Adrenal gland (tissue), 12 donors: ENCODE results near the gene C21orf58. TPM values are rescaled to one million over a fixed set of nuclear protein-coding genes. Genes with fewer than 3 reads are reported as not detected.

Experiments used
- DNase-seq, 7 donors: peaks; one replicate each; pipeline ENCODE4 v3.0.0-alpha.2; 2019 to 2020
- H3K27ac ChIP-seq, 5 donors: fragments of 200-600 bp; sonication (generic) in 4 of 5; 1 replicate in 3 of 5; 2 replicates in 2 of 5; pipeline versions ENCODE4 v1.5.1 to v1.8.0; 2016 to 2020; ENCODE audit warnings: mild to moderate bottlenecking in 1 of 5
- H3K27me3 ChIP-seq: fragments of 200-600 bp; 2 replicates; pipeline ENCODE4 v1.8.0; 2021
- H3K36me3 ChIP-seq, 2 donors: fragments of 200-600 bp; replicated peaks in 1 of 2; 1 replicate in 1 of 2; 2 replicates in 1 of 2; pipeline versions ENCODE4 v1.5.1 to v1.8.0; 2018 to 2022
- H3K4me1 ChIP-seq, 2 donors: fragments of 200-600 bp; replicated peaks in 1 of 2; 1 replicate in 1 of 2; 2 replicates in 1 of 2; pipeline versions ENCODE4 v1.5.1 to v1.8.0; 2018 to 2021
- H3K4me3 ChIP-seq, 4 donors: fragments of 200-600 bp; sonication (generic) in 3 of 4; one replicate each; pipeline ENCODE4 v1.5.1; 2016 to 2018
- H3K9me3 ChIP-seq, 3 donors: fragments of 200-600 bp; sonication (generic) in 1 of 3; replicated peaks in 1 of 3; 1 replicate in 2 of 3; 2 replicates in 1 of 3; pipeline versions ENCODE4 v1.5.1 to v1.8.0; 2016 to 2021
- CTCF ChIP-seq, 6 experiments: fragments of 450-650 bp in 4 of 6; fragments of 200-600 bp in 2 of 6; sonication (generic) in 1 of 6; IDR thresholded peaks; 1 replicate in 5 of 6; 2 replicates in 1 of 6; pipeline versions ENCODE4 v1.5.1 to v1.8.0; 2016 to 2021; ENCODE audit warnings: antibody characterized with exemption in 6 of 6, mild to moderate bottlenecking in 2 of 6, moderate library complexity in 1 of 6
- POLR2A ChIP-seq, 2 donors: fragments of 450-650 bp; IDR thresholded peaks; one replicate each; pipeline ENCODE4 v1.6.1; 2017; ENCODE audit warnings: antibody characterized with exemption in 2 of 2, mild to moderate bottlenecking in 2 of 2, moderate library complexity in 1 of 2
- WGBS, 4 donors: extraction: QIAGEN DNeasy Blood & Tissue Kit in 2 of 4; methylation state at CpG; one replicate each; pipeline versions ENCODE4 v1.1.5 to v1.1.7; 2013 to 2017; 5-methylcytosine and 5-hydroxymethylcytosine counted together
- intact Hi-C, 2 donors: fragments of 100-400 bp; cut with DNase I; formaldehyde crosslinking; loops; one replicate each; pipeline versions ENCODE4 v1.14.1 to v1.15.0; 2022 to 2023
- polyA plus RNA-seq, 3 donors: library from polyadenylated mRNA; stranded (reverse); fragments of 200-250 nt in 2 of 3; fragments of 350-450 nt in 1 of 3; fragmentation: Illumina TruSeq in 1 of 3; extraction: RNeasy Lipid Tissue Mini Kit (QIAGEN cat#74804) in 1 of 3; gene quantifications; one replicate each; pipeline ENCODE4 v1.2.3, GENCODE V29; 2013 to 2014
- total RNA-seq, 9 donors: library from RNA; depleted of rRNA in 4 of 9; stranded (reverse); fragments of >200 nt in 4 of 9; fragments of 120-200 nt in 1 of 9; fragmentation: NEBNext Ultra II Directional in 1 of 9; extraction: Animal tissue kit (Norgen Biotek cat#: 25700) in 1 of 9; gene quantifications; one replicate each; pipeline versions ENCODE4 v1.1.0 to v1.2.4, GENCODE V29; 2013 to 2023
- donor health status: healthy with polysubstance abuse.
- donor health status: Bipolar disorder and iron deficiency.
- donor health status: DM: yes; HTN: yes; CAD: no.
- donor health status: DM: no; HTN: no; CAD: no.
- donor health status: DM: no; HTN: no; CAD: no.
- donor health status: DM: yes; HTN: yes; CAD: no.

Gene C21orf58
- total and polyA plus RNA-seq, 12 donors, result 0.46 to 15.0 (median 2.3) TPM

- intact Hi-C loops, result no loop called here
- H3K27ac ChIP-seq, result no peak overlapping the region
- no peaks in the 10 kb centered on the region for H3K9me3 ChIP-seq
- peaks cover 0 to 31% of the 10 kb centered on the region in 2 donors for H3K36me3 ChIP-seq
- no peaks in the 10 kb centered on the region for H3K27me3 ChIP-seq
- no peaks in the 10 kb centered on the region for H3K4me1 ChIP-seq
- TF ChIP-seq CTCF (IDR thresholded peaks at IDR 0.05) (no peak), POLR2A (IDR thresholded peaks at IDR 0.05) (no peak)
- DNase-seq, result no peak
- no peak overlapping the region for H3K4me3 ChIP-seq
- WGBS, 4 donors, result 75 to 86% (median 81%) methylated on average over 13 to 20 of the region's 20 CpGs
These were observed 46.0 kb upstream of the C21orf58 start for GRCh38 chr21:46369520-46370235.

GRCh38 chr21:46368533-46369285 lies 45.0 kb upstream of the C21orf58 start:
- H3K27ac ChIP-seq, result no peak overlapping the region
- WGBS, 4 donors, result 76 to 83% (median 81%) methylated on average over 11 of the region's 11 CpGs
- no peaks in the 10 kb centered on the region for H3K9me3 ChIP-seq
- DNase-seq, result no peak
- intact Hi-C loops, result no loop called here
- TF ChIP-seq POLR2A (IDR thresholded peaks at IDR 0.05) (no peak), CTCF (IDR thresholded peaks at IDR 0.05) (no peak)
- H3K4me3 ChIP-seq, result no peak overlapping the region
- H3K36me3 ChIP-seq, result peaks cover 0 to 41% of the 10 kb centered on the region in 2 donors
- no peaks in the 10 kb centered on the region for H3K4me1 ChIP-seq
- H3K27me3 ChIP-seq, result no peaks in the 10 kb centered on the region

- H3K36me3 ChIP-seq, result peaks cover 0 to 49% of the 10 kb centered on the region in 2 donors
- TF ChIP-seq CTCF (IDR thresholded peaks at IDR 0.05) (no peak), POLR2A (IDR thresholded peaks at IDR 0.05) (no peak)
- intact Hi-C loops, result no loop called here
These were observed 43.3 kb upstream of the C21orf58 start for GRCh38 chr21:46366966-46367365.

GRCh38 chr21:46366561-46366960 lies 42.9 kb upstream of the C21orf58 start:
- H3K27me3 ChIP-seq, result no peaks in the 10 kb centered on the region
- no peak for TF ChIP-seq POLR2A (IDR thresholded peaks at IDR 0.05)
- no peak for TF ChIP-seq CTCF (IDR thresholded peaks at IDR 0.05)
- intact Hi-C loops, result no loop called here
- H3K9me3 ChIP-seq, result no peaks in the 10 kb centered on the region
- H3K36me3 ChIP-seq, result peaks cover 0 to 50% of the 10 kb centered on the region in 2 donors
- DNase-seq, result no peak
- H3K4me1 ChIP-seq, result peaks cover 4 to 11% of the 10 kb centered on the region in 2 donors
- no peak overlapping the region for H3K4me3 ChIP-seq
- 88 to 94% (median 90%) methylated on average over 13 to 19 of the region's 19 CpGs for WGBS, 4 donors
- H3K27ac ChIP-seq, result no peak overlapping the region

More at GRCh38 chr21:46366966-46367365, 43.3 kb upstream of the C21orf58 start:
- H3K4me1 ChIP-seq, result peaks cover 4 to 11% of the 10 kb centered on the region in 2 donors
- no peaks in the 10 kb centered on the region for H3K9me3 ChIP-seq
- DNase-seq, result no peak
- H3K27ac ChIP-seq, result no peak overlapping the region
- H3K4me3 ChIP-seq, result no peak overlapping the region
- 92 to 98% (median 96%) methylated on average over 19 to 20 of the region's 20 CpGs for WGBS, 4 donors
- H3K27me3 ChIP-seq, result no peaks in the 10 kb centered on the region
